Measurements from ENCODE around the gene PGP.

DNA sequence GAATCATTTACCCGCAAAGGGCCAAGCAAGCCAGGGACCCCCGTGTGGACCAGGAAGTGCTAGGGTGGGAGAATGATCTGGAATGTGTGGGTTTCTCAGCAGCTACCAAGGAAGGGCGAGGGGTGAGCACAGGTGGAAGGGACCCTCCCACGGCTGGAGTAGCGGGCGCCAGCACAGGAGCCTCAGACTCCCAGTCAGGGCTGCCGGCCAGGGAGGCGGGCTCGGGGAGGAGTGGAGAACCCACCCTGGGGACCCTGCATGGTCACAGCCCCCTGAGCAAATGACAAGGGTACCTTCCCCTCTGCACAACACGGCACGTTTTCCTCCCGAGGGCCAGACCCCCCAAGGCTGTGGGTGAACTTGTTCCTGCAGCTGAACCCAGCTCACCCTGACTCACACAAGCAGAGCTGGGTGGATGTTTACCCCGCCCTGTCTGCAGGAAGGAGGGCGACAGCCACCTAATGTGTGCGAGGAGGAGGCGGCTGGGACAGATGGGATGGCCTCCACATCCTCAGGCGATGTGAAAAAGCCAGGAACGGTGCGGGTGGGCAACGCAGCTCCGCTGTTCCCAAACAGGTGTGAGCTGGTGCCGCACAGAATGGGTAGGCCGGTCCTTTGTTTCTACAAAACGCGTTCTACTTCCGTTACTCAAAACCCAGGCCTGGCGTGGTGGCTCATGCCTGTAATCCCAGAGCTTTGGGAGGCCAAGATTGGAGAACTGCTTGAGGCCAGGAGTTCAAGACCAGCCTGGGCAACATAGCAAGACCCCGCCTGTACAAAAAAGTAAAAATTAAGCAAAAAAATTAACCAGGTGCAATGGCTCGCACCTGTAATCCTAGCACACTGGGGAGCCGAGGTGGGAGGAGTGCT, 30.5 kb upstream of the PGP start:
- TF ChIP-seq, protein P1, sequence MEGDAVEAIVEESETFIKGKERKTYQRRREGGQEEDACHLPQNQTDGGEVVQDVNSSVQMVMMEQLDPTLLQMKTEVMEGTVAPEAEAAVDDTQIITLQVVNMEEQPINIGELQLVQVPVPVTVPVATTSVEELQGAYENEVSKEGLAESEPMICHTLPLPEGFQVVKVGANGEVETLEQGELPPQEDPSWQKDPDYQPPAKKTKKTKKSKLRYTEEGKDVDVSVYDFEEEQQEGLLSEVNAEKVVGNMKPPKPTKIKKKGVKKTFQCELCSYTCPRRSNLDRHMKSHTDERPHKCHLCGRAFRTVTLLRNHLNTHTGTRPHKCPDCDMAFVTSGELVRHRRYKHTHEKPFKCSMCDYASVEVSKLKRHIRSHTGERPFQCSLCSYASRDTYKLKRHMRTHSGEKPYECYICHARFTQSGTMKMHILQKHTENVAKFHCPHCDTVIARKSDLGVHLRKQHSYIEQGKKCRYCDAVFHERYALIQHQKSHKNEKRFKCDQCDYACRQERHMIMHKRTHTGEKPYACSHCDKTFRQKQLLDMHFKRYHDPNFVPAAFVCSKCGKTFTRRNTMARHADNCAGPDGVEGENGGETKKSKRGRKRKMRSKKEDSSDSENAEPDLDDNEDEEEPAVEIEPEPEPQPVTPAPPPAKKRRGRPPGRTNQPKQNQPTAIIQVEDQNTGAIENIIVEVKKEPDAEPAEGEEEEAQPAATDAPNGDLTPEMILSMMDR (IDR thresholded peaks at IDR 0.05) = no peak
- TF ChIP-seq POLR2A (IDR thresholded peaks at IDR 0.05) = no peak
- TF ChIP-seq POLR2AphosphoS5 (IDR thresholded peaks at IDR 0.05) = no peak
